ENCODE data around the gene ASB2. TPM values are rescaled to one million over a fixed set of nuclear protein-coding genes. Genes with fewer than 3 reads are reported as not detected.

Gene ASB2
- total RNA-seq, 1 experiment from 2014 or later = not detected

DNA sequence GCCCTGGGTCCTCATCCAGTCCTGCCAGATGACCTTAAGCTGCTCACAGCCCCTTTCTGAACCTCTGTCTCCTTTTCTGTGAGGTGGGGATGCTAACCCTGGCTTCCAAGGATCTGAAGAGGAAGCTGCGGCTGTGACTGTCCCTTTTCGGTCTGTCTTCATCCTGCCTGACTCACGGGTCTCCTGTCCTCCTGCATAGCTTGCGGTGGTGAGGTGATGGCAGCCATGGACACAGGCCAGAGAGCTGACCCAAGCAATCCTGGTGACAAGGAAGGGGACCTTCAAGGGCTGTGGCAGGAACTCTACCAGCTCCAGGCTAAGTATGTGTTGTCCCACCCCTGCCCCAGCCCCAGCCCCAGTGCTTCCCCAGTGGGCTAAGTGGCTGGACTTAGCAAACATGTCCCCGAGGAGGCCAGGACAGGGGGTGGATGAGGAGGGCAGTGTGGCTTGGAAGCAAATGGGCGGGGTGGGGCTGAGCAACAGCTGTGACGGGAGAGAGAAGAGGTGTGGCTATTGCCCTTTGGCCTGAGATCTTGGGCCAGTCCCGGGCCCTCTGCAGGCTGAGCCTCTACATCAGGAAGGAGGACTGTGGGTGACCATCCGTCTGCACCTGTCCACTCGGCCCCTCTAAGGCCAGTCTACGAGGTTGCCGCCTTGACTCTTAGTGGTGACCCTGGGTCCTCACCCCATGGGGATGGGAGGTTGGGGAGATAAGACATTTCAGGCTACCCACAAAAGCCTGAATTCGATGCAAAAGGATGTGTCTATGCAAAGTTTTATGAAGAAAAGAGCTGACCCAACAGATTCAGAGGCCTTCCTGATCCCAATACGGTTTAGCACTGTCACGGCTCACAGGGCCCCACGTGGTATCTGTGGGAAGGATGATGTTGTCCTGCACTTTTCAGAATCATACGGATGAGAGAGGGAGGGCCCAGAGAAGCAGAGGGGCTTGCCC, 21.8 kb upstream of the ASB2 start:
- no peak overlapping the region for H3K27ac ChIP-seq (ENCODE audit: low read depth, low read length)
- no peaks in the 10 kb centered on the region for H3K27me3 ChIP-seq (ENCODE audit: insufficient read depth, low read length)
- H4K20me1 ChIP-seq (ENCODE audit: insufficient read depth) = no peaks in the 10 kb centered on the region
- no peaks in the 10 kb centered on the region for H3K79me2 ChIP-seq (ENCODE audit: insufficient read depth, low read length)
- no peaks in the 10 kb centered on the region for H3K9me3 ChIP-seq (ENCODE audit: control insufficient read depth in 1 of 2, insufficient read depth in 1 of 2, low read depth in 1 of 2, low read length in 2 of 2)
- H2AFZ ChIP-seq (ENCODE audit: low read depth, low read length, poor library complexity, severe bottlenecking) = no peak overlapping the region
- H3K9ac ChIP-seq (ENCODE audit: low read length) = no peak overlapping the region
- no peak overlapping the region for H3K4me3 ChIP-seq (replicated peaks in 1 of 2; ENCODE audit: low read depth in 1 of 2, low read length in 2 of 2)
- H3K4me1 ChIP-seq (ENCODE audit: control insufficient read depth in 1 of 2, insufficient read depth in 2 of 2, low read length in 2 of 2) = peaks cover 5 to 34% of the 10 kb centered on the region in 2 experiments; a peak in 3 of 4 replicates
- no peaks in the 10 kb centered on the region for H3K9me2 ChIP-seq (ENCODE audit: insufficient read depth)
- ChIA-PET RAD21 (ENCODE audit: low non-redundant PET in 1 of 2, low total read pairs in 2 of 2, uncharacterized antibody in 2 of 2, unreplicated experiment in 2 of 2) (interaction anchor here in 1 of 2 experiments (0.9 kb wide), 1 partner anchor 58 kb away, joined by 4 read pairs; no protein-coding TSS in a partner anchor), CTCF (interaction anchor here (1.6 to 10.4 kb wide), 3 partner anchors 13 to 62 kb away, joined by 7 to 121 read pairs (median 20); no protein-coding TSS in a partner anchor), POLR2A (interaction anchor here (0.8 kb wide), 1 partner anchor 11 kb away, joined by 3 read pairs; no protein-coding TSS in a partner anchor)
- ATAC-seq (no peak), DNase-seq (ENCODE audit: low read depth, low spot score) (no peak)
- H3K4me2 ChIP-seq (ENCODE audit: low read length) = no peak overlapping the region
- H3K36me3 ChIP-seq (ENCODE audit: control insufficient read depth in 1 of 2, insufficient read depth in 2 of 2, low read length in 2 of 2) = no peaks in the 10 kb centered on the region
- no TSS peak for BruUV-seq (replicated peaks)
- intact Hi-C loops (cut with micrococcal nuclease) = no loop called here
- TF ChIP-seq EZH2 (IDR thresholded peaks at IDR 0.05) = no peak
- TF ChIP-seq SP1 (IDR thresholded peaks at IDR 0.05; ENCODE audit: low read depth) = no peak
- TF ChIP-seq ZBTB33 (IDR thresholded peaks at IDR 0.05; ENCODE audit: extremely low read depth, insufficient replicate concordance, low read length) = no peak
- TF ChIP-seq MAX (IDR thresholded peaks at IDR 0.05) = no peak
- no peak for TF ChIP-seq CEBPB (IDR thresholded peaks at IDR 0.05; ENCODE audit: low read depth)
- TF ChIP-seq ELF1 (IDR thresholded peaks at IDR 0.05; ENCODE audit: borderline replicate concordance, low read depth) = no peak
- TF ChIP-seq CBX3 (IDR thresholded peaks at IDR 0.05; ENCODE audit: low read depth) = no peak
- TF ChIP-seq SRF (IDR thresholded peaks at IDR 0.05; ENCODE audit: low read depth) = no peak
- TF ChIP-seq ATF3 (IDR thresholded peaks at IDR 0.05) = no peak
- no peak for TF ChIP-seq REST (IDR thresholded peaks at IDR 0.05; ENCODE audit: low read depth)
- no peak for TF ChIP-seq RAD21 (IDR thresholded peaks at IDR 0.05; ENCODE audit: low read depth)
- TF ChIP-seq CTCF (IDR thresholded peaks at IDR 0.05 in 2 of 3, conservative IDR thresholded peaks at IDR 0.05 in 1 of 3; ENCODE audit: borderline replicate concordance in 1 of 3, insufficient read depth in 1 of 3, low read depth in 2 of 3, low read length in 2 of 3) = no peak
- no peak for TF ChIP-seq ZFX (IDR thresholded peaks at IDR 0.05)
- no peak for TF ChIP-seq SIN3A (IDR thresholded peaks at IDR 0.05; ENCODE audit: low read depth)
- TF ChIP-seq EGR1 (IDR thresholded peaks at IDR 0.05; ENCODE audit: low read depth) = no peak
- TF ChIP-seq POLR2A (IDR thresholded peaks at IDR 0.05; ENCODE audit: borderline replicate concordance, extremely low read depth, insufficient read depth, insufficient read length) = no peak
- TF ChIP-seq EZH2phosphoT487 (IDR thresholded peaks at IDR 0.05; ENCODE audit: borderline replicate concordance) = no peak

Measured in HCT116 (cell line).